ENCODE data around the gene CNTNAP2.
"Not testable (repeated sequence)": the region's sequence is repeated elsewhere in the genome, so short reads cannot be mapped to it uniquely, and the experiment has no call there.

GRCh38 chr7:148465441-148465840 is 2348.8 kb downstream of the CNTNAP2 start:
- TF ChIP-seq, protein P1, sequence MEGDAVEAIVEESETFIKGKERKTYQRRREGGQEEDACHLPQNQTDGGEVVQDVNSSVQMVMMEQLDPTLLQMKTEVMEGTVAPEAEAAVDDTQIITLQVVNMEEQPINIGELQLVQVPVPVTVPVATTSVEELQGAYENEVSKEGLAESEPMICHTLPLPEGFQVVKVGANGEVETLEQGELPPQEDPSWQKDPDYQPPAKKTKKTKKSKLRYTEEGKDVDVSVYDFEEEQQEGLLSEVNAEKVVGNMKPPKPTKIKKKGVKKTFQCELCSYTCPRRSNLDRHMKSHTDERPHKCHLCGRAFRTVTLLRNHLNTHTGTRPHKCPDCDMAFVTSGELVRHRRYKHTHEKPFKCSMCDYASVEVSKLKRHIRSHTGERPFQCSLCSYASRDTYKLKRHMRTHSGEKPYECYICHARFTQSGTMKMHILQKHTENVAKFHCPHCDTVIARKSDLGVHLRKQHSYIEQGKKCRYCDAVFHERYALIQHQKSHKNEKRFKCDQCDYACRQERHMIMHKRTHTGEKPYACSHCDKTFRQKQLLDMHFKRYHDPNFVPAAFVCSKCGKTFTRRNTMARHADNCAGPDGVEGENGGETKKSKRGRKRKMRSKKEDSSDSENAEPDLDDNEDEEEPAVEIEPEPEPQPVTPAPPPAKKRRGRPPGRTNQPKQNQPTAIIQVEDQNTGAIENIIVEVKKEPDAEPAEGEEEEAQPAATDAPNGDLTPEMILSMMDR (IDR thresholded peaks at IDR 0.05): not testable (repeated sequence)
- TF ChIP-seq POLR2A (IDR thresholded peaks at IDR 0.05): not testable (repeated sequence)
